Panc1 (cell line): Measurements from ENCODE around the gene MLKL.

Experiments
- CTCF ChIP-seq: fragments of 450-650 bp; IDR thresholded peaks from 2 replicates; pipeline ENCODE4 v1.5.1; 2017; ENCODE audit warnings: mild to moderate bottlenecking
- POLR2AphosphoS5 ChIP-seq: IDR thresholded peaks from 2 replicates; pipeline ENCODE4 v1.6.1; 2012; ENCODE audit warnings: mild to moderate bottlenecking, low read depth, low read length, moderate library complexity

- TF ChIP-seq CTCF = no peak
- TF ChIP-seq POLR2AphosphoS5 = no peak
Observed at GRCh38 chr16:74736531-74737157, 36.0 kb upstream of the MLKL start.
